Fibroblast of lung (primary cell): ENCODE data around the gene SMYD1.

Experiments used
- EZH2 ChIP-seq: IDR thresholded peaks from 2 replicates; pipeline ENCODE4 v1.5.1; 2012; ENCODE audit warnings: low read length, control low read depth, mild to moderate bottlenecking; ENCODE audit errors: missing control alignments
- TF ChIP-seq, protein P1 (sequence below), 2 donors: IDR thresholded peaks in 1 of 2; conservative IDR thresholded peaks in 1 of 2; 1 replicate in 1 of 2; 2 replicates in 1 of 2; pipeline ENCODE4 v1.5.1; 2011 to 2012; ENCODE audit warnings: low read length in 2 of 2, control low read depth in 1 of 2, inconsistent platforms in 1 of 2, low read depth in 1 of 2, mild to moderate bottlenecking in 1 of 2

DNA sequence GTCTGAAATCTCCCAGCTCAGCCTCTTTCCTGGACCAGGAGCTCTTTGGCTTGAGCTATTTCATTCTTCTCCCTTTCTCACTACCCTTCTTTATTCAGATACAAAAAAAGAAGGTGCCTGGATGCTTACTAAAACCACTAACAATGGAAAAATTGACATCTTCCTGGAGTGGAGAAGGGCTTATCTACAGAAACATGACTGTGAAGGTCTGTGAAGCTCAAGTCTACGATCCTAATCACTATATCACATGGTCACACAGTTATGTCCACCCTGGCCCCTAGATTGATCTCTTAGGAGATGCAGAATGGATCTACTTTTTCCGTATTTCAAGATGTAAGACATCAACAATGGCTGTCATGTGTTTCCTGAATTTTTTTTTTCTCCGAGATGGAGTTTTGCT, 6.3 kb upstream of the SMYD1 start:
- TF ChIP-seq, protein P1, sequence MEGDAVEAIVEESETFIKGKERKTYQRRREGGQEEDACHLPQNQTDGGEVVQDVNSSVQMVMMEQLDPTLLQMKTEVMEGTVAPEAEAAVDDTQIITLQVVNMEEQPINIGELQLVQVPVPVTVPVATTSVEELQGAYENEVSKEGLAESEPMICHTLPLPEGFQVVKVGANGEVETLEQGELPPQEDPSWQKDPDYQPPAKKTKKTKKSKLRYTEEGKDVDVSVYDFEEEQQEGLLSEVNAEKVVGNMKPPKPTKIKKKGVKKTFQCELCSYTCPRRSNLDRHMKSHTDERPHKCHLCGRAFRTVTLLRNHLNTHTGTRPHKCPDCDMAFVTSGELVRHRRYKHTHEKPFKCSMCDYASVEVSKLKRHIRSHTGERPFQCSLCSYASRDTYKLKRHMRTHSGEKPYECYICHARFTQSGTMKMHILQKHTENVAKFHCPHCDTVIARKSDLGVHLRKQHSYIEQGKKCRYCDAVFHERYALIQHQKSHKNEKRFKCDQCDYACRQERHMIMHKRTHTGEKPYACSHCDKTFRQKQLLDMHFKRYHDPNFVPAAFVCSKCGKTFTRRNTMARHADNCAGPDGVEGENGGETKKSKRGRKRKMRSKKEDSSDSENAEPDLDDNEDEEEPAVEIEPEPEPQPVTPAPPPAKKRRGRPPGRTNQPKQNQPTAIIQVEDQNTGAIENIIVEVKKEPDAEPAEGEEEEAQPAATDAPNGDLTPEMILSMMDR (conservative IDR thresholded peaks at IDR 0.05 in 1 of 2, IDR thresholded peaks at IDR 0.05 in 1 of 2; ENCODE audit: low read depth in 1 of 2, low read length in 2 of 2), result no peak
- TF ChIP-seq EZH2, result no peak
